Smooth muscle cell (in vitro differentiated cells): ENCODE data around the gene RELL1. TPM values are rescaled to one million over a fixed set of nuclear protein-coding genes. Genes with fewer than 3 reads are reported as not detected.

Experiments
- DNase-seq: peaks from one replicate; lab custom pipeline; 2025; ENCODE audit not compliant: unreplicated experiment; lab: John Stamatoyannopoulos, UW
- H2AFZ ChIP-seq: fragments of 200-600 bp; sonication (generic); 2 replicates; pipeline ENCODE4 v1.6.0; 2016; ENCODE audit warnings: antibody characterized with exemption, low read depth, mild to moderate bottlenecking
- H3F3A ChIP-seq: fragments of 200-600 bp; sonication (generic); 2 replicates; pipeline ENCODE4 v1.6.0; 2017; ENCODE audit warnings: antibody characterized with exemption, low read depth
- H3K27ac ChIP-seq: fragments of 200-600 bp; sonication (generic); 2 replicates; pipeline ENCODE4 v1.5.1; 2016; ENCODE audit warnings: low read depth, mild to moderate bottlenecking
- H3K27me3 ChIP-seq: fragments of 200-600 bp; sonication (generic); 2 replicates; pipeline ENCODE4 v1.6.1; 2016; ENCODE audit warnings: low read depth, mild to moderate bottlenecking
- H3K36me3 ChIP-seq: fragments of 200-600 bp; sonication (generic); 2 replicates; pipeline ENCODE4 v1.5.1; 2016; ENCODE audit warnings: low read depth
- H3K4me1 ChIP-seq: fragments of 200-600 bp; sonication (generic); 2 replicates; pipeline ENCODE4 v1.5.1; 2016; ENCODE audit warnings: low read depth
- H3K4me2 ChIP-seq: fragments of 200-600 bp; sonication (generic); 2 replicates; pipeline ENCODE4 v1.6.0; 2016; ENCODE audit warnings: mild to moderate bottlenecking
- H3K4me3 ChIP-seq: fragments of 200-600 bp; sonication (generic); 2 replicates; pipeline ENCODE4 v1.5.1; 2016; ENCODE audit warnings: mild to moderate bottlenecking
- H3K79me2 ChIP-seq: fragments of 200-600 bp; sonication (generic); 2 replicates; pipeline ENCODE4 v1.6.0; 2016; ENCODE audit warnings: low read depth, mild to moderate bottlenecking
- H3K9ac ChIP-seq: fragments of 200-600 bp; sonication (generic); 2 replicates; pipeline ENCODE4 v1.6.0; 2016; ENCODE audit warnings: low read depth
- H3K9me3 ChIP-seq: fragments of 200-600 bp; sonication (generic); replicated peaks from 2 replicates; pipeline ENCODE4 v1.5.1; 2016; ENCODE audit warnings: low read depth
- H4K20me1 ChIP-seq: fragments of 200-600 bp; sonication (generic); 2 replicates; pipeline ENCODE4 v1.6.0; 2016; ENCODE audit warnings: low read depth
- WGBS: methylation state at CpG from one replicate; pipeline ENCODE4 v1.1.7; 2016; ENCODE audit warnings: low lambda C conversion rate; 5-methylcytosine and 5-hydroxymethylcytosine counted together
- polyA plus RNA-seq: library from polyadenylated mRNA; unstranded; fragments of >200 nt; fragmentation: Nextera tagmentation; extraction: Ambion mirVana; gene quantifications from 2 replicates; pipeline ENCODE4 v1.2.1, GENCODE V29; 2016
- total RNA-seq: library from RNA; depleted of rRNA; stranded (reverse); fragments of >200 nt; gene quantifications from 2 replicates; pipeline ENCODE4 v1.2.3, GENCODE V29; 2014
- TF ChIP-seq, protein P1 (sequence below): fragments of 200-600 bp; sonication (generic); IDR thresholded peaks from 2 replicates; pipeline ENCODE4 v1.5.1; 2017; ENCODE audit warnings: borderline replicate concordance, mild to moderate bottlenecking, antibody characterized with exemption; ENCODE audit not compliant: insufficient read depth, poor library complexity, severe bottlenecking

RELL1 gene
- total and polyA plus RNA-seq, 2 experiments from 2014 or later: 3.5 to 36.3 TPM

DNA sequence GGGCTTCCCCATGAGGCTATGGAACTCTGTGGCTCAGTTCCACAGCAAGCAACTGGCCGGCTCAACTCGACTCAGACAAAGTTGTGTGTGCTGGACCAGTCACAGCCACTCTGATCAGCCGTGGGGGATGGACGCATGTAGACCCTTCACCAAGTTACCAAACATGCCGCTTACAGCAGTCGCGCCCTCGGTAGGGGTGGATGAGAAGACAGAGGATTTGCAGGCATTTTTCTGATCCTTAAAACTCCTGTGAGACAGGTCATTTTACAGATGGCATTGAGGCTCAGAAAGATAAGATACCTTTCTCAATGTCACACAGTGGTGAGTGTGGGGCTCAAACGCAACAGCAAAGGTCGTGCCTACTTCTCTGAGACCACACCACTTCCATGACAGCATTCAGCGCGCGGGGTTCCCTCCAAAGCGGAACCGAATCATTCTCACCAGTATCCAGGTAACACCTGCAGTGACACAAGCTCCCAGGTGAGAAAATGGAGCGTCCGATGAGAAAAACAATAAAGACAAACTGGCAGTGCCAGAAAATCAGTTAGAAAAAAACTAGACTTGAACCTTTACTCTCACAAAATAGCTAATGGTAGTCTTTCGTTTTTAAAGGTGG is 83.6 kb downstream of the RELL1 start:
- H3K4me3 ChIP-seq: no peak overlapping the region
- H3K27ac ChIP-seq: no peak overlapping the region
- WGBS: 78% methylated on average over 18 of the region's 18 CpGs

DNA sequence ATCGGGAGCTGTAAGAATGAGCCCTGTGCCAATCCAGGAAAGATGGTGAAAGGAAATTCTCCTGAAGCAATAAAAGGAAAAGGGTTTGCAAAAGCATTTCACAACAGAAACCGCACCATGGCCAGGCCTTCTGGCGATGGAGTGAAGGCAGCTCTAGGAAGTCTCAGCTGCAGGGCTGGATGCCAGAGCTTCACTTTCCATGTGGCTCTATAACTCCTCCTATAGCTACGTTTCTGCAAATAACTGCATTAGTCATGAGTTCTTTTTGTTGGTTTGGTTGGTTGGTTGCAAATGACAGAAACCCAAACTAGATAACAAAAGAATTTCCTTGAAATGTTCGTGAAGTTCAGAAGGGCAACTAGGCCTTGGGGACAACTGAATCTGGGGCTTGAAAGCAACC is 84.6 kb downstream of the RELL1 start:
- no peaks in the 10 kb centered on the region for H3K36me3 ChIP-seq
- no peaks in the 10 kb centered on the region for H3K27me3 ChIP-seq
- DNase-seq: no peak
- TF ChIP-seq, protein P1, sequence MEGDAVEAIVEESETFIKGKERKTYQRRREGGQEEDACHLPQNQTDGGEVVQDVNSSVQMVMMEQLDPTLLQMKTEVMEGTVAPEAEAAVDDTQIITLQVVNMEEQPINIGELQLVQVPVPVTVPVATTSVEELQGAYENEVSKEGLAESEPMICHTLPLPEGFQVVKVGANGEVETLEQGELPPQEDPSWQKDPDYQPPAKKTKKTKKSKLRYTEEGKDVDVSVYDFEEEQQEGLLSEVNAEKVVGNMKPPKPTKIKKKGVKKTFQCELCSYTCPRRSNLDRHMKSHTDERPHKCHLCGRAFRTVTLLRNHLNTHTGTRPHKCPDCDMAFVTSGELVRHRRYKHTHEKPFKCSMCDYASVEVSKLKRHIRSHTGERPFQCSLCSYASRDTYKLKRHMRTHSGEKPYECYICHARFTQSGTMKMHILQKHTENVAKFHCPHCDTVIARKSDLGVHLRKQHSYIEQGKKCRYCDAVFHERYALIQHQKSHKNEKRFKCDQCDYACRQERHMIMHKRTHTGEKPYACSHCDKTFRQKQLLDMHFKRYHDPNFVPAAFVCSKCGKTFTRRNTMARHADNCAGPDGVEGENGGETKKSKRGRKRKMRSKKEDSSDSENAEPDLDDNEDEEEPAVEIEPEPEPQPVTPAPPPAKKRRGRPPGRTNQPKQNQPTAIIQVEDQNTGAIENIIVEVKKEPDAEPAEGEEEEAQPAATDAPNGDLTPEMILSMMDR: no peak
- no peak overlapping the region for H2AFZ ChIP-seq
- WGBS: 28% methylated on average over 5 of the region's 5 CpGs
- no peaks in the 10 kb centered on the region for H3F3A ChIP-seq
- H4K20me1 ChIP-seq: no peaks in the 10 kb centered on the region
- no peaks in the 10 kb centered on the region for H3K4me1 ChIP-seq
- no peaks in the 10 kb centered on the region for H3K9me3 ChIP-seq
- H3K9ac ChIP-seq: no peak overlapping the region
- H3K27ac ChIP-seq: peak overlapping the region; percentile 45
- no peak overlapping the region for H3K4me3 ChIP-seq
- no peaks in the 10 kb centered on the region for H3K79me2 ChIP-seq
- no peak overlapping the region for H3K4me2 ChIP-seq

More for the DNA sequence above, 83.6 kb downstream of the RELL1 start:
- no peaks in the 10 kb centered on the region for H4K20me1 ChIP-seq
- H3K9ac ChIP-seq: no peak overlapping the region
- TF ChIP-seq, protein P1: no peak
- no peaks in the 10 kb centered on the region for H3K27me3 ChIP-seq
- H3K9me3 ChIP-seq: no peaks in the 10 kb centered on the region
- no peaks in the 10 kb centered on the region for H3K36me3 ChIP-seq
- H3K4me1 ChIP-seq: no peaks in the 10 kb centered on the region
- H2AFZ ChIP-seq: no peak overlapping the region
- no peak overlapping the region for H3K4me2 ChIP-seq
- H3K79me2 ChIP-seq: no peaks in the 10 kb centered on the region
- no peaks in the 10 kb centered on the region for H3F3A ChIP-seq
- DNase-seq: no peak

DNA sequence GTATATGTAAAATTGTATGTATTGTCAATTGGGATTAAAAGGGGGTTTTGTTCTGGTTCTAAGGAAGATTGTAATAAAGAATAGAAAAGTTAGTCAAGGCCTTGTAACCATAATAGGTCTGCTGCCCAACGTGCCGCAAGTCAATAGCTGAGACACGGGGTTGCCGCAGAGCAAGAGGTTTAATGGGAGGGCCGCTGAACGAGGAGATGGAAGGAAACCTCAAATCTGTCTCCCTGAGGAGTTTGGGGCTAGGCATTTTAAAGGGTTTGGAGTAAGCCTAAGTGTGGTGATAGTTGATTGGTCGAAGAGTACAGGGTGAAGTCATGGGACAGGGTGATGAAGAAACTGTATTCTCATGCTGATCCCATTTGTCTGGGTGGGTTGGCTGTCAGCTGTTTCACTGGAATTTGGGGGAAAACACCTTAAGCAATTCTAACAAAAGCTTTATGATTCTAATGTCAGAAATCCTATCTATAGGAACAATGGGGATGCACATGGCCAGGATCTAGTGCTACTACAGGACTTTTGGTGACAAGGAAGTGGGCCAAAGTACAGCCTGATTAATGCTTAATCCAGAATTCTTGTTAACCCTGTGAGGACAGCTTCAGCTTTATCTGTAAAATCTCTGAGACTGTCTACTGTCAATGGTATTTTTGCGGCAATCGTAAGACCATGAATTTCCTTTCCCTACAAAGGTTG is 86.9 kb downstream of the RELL1 start:
- H3K4me3 ChIP-seq: no peak overlapping the region
- no peaks in the 10 kb centered on the region for H3K79me2 ChIP-seq
- TF ChIP-seq, protein P1: no peak
- no peaks in the 10 kb centered on the region for H3K27me3 ChIP-seq
- no peaks in the 10 kb centered on the region for H3K4me1 ChIP-seq
- no peaks in the 10 kb centered on the region for H4K20me1 ChIP-seq
- no peaks in the 10 kb centered on the region for H3F3A ChIP-seq
- no peak overlapping the region for H3K9ac ChIP-seq
- H2AFZ ChIP-seq: no peak overlapping the region
- H3K36me3 ChIP-seq: no peaks in the 10 kb centered on the region
- no peaks in the 10 kb centered on the region for H3K9me3 ChIP-seq
- no peak overlapping the region for H3K4me2 ChIP-seq
- H3K27ac ChIP-seq: no peak overlapping the region
- DNase-seq: no peak
- 83% methylated on average over 9 of the region's 9 CpGs for WGBS
